K562 (cell line): Measurements from ENCODE around the gene ZFAND3. TPM values are rescaled to one million over a fixed set of nuclear protein-coding genes. Genes with fewer than 3 reads are reported as not detected.

Experiments
- CTCFL ChIP-seq: IDR thresholded peaks from 2 replicates; pipeline ENCODE4 v1.6.1; 2011; ENCODE audit warnings: borderline replicate concordance, low read depth, mild to moderate bottlenecking, moderate library complexity, low read length; ENCODE audit not compliant: insufficient read depth, poor library complexity, severe bottlenecking
- HDAC1 ChIP-seq, 2 experiments: fragments of 450-650 bp; IDR thresholded peaks; 2 replicates each; pipeline ENCODE4 v1.6.1; 2016 to 2017; ENCODE audit warnings: inconsistent platforms in 1 of 2, mild to moderate bottlenecking in 1 of 2, moderate library complexity in 1 of 2
- MCM7 ChIP-seq, 2 experiments: fragments of 450-650 bp; IDR thresholded peaks; 2 replicates each; pipeline ENCODE4 v1.6.1; 2016 to 2018
- RAD21 ChIP-seq, 2 experiments: fragments of 250-450 bp in 1 of 2; fragments of 450-650 bp in 1 of 2; sonication (Bioruptor Pico) in 1 of 2; formaldehyde crosslinking in 1 of 2; IDR thresholded peaks in 1 of 2; conservative IDR thresholded peaks in 1 of 2; 2 replicates each; pipeline versions ENCODE4 v1.4.0 to v1.8.0; 2020 to 2022; ENCODE audit warnings: mild to moderate bottlenecking in 2 of 2, moderate library complexity in 1 of 2
- RERE ChIP-seq: sonication (generic); formaldehyde crosslinking; IDR thresholded peaks from 2 replicates; pipeline ENCODE4 v1.8.0; 2023; ENCODE audit warnings: missing genetic modification reagents, mild to moderate bottlenecking, borderline replicate concordance
- THRA ChIP-seq: fragments of 450-650 bp; IDR thresholded peaks from 2 replicates; pipeline ENCODE4 v1.6.1; 2017; ENCODE audit warnings: mild to moderate bottlenecking, moderate library complexity
- ZBTB17 ChIP-seq: fragments of 450-650 bp; formaldehyde crosslinking; IDR thresholded peaks from 2 replicates; pipeline ENCODE4 v1.4.0; 2020; ENCODE audit warnings: mild to moderate bottlenecking
- ZNF395 ChIP-seq: fragments of 200-800 bp; sonication (Bioruptor generic); IDR thresholded peaks from 2 replicates; pipeline ENCODE4 v1.6.1; 2017; ENCODE audit warnings: missing genetic modification characterization, missing compliant biosample characterization
- polyA plus RNA-seq, 8 experiments: library from polyadenylated mRNA; depleted of rRNA in 4 of 8; stranded (reverse) in 5 of 8; unstranded in 3 of 8; fragments of >200 nt; fragmentation: Nextera tagmentation in 2 of 8; fragmentation: Illumina TruSeq in 1 of 8; extraction: Ambion mirVana in 2 of 8; extraction: Trizol in 1 of 8; gene quantifications; 2 replicates each; pipeline versions ENCODE4 v1.2.1 to v1.2.3, GENCODE V29; 2011 to 2014; ENCODE audit warnings: inconsistent platforms in 1 of 8, missing spikeins in 1 of 8
- total RNA-seq, 7 experiments: library from RNA; depleted of rRNA in 6 of 7; stranded (reverse); fragments of >200 nt in 6 of 7; fragmentation: Illumina TruSeq in 2 of 7; extraction: Trizol in 2 of 7; gene quantifications; 2 replicates each; pipeline versions ENCODE4 v1.2.1 to v1.2.3, GENCODE V29; 2011 to 2021; ENCODE audit warnings: low replicate concordance in 1 of 7

ZFAND3 gene
- total and polyA plus RNA-seq, 9 of the 15 experiments (the other 6 are each of a cell fraction or from before 2014, with no cell fraction given) = 0.81 to 26.6 (median 11.8) TPM

GRCh38 chr6:38115626-38116008, 296.1 kb downstream of the ZFAND3 start (continued):
- TF ChIP-seq THRA (no peak), RAD21 (CRISPR knock-in tag; conservative IDR thresholded peaks at IDR 0.05 in 1 of 2, IDR thresholded peaks at IDR 0.05 in 1 of 2) (no peak), ZBTB17 (CRISPR knock-in tag) (no peak), CTCFL (no peak), ZNF395 (CRISPR knock-in tag) (no peak), MCM7 (IDR thresholded peaks at IDR 0.05) (no peak), RERE (CRISPR knock-in tag) (no peak), HDAC1 (IDR thresholded peaks at IDR 0.05) (no peak)
